GM18499 (cell line): ENCODE measurements around the gene NMRAL1.

ENCODE experiments used
- ATAC-seq: cut with Tn5 transposase; IDR thresholded peaks from one replicate; pipeline ENCODE4 v1.9.1; 2021; ENCODE audit warnings: moderate number of reproducible peaks; ENCODE audit not compliant: insufficient read depth, unreplicated experiment

NMRAL1 gene

DNA sequence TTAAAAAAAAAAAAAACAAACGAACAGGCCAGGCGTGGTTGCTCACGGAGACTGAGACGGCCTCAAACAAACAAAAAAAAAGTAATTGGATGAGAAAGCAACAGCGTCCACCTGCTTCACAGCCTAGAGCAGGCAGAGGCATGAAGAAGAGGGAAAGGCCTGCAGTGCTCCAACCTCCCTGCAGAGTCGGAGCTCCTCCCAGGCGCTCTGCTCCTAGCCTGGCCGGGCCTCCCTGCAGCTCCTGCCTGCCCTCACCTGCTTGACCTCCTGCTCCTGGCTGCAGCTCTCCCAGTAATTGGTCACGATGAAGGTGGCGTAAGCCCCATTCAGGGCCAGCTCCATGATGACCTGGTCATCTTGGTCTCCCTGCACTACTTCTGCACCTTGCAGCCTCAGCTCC, 5.5 kb downstream of the NMRAL1 start:
- ATAC-seq, result no peak

DNA sequence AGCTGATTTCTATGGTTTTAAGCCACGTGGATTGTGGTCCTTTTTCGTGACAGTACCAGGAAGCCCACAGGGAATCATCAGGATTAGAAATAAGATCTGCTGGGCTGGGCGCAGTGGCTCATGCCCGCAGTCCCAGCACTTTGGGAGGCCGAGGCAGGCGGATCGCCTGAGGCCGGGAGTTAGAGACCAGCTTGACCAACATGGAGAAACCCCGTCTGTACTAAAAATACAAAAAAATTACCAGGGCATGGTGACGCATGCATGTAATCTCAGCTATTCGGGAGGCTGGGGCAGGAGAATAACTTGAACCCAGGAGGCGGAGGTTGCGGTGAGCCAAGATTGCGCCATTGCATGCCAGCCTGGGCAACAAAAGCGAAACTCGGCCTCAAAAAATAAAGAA, 6.5 kb downstream of the NMRAL1 start:
- ATAC-seq, result no peak

DNA sequence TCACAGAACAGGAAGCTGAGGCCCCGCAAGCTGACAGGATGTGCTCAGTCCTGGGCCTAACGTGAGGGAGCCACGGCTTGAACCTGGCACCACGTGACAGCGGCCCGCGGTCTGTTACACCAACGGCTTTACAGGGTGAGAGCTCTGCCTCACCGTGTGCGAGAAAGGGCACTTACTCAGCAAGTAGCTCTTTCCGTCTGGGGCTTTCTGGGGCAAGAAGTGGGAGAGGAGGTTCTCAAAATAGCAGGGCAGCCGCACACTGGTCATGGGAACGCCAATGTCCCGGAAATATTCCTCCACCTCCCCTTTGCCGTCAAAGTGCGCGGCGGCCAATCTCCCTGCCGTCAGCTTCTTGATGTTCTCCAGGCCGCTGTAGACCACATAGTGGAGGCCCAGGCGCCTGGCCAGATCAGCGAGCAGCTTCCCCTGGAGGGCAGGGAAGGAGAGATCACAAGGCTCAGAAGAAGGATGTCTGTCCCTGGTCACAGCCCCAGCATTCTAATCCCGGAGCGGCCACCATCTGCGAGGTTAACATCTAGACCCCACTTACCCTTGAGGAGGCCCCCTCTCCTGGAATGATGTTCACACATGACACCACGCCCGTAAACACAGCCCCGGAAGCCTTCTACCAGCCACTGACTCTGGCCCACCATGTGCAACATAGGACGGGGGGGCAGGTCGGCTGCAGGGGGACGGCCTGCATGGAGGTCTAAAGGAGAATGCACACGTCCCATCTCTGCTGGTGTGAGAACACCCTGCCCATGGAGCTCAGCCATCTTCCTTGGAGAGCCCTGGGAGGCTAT, 8.2 kb downstream of the NMRAL1 start:
- no peak for ATAC-seq

DNA sequence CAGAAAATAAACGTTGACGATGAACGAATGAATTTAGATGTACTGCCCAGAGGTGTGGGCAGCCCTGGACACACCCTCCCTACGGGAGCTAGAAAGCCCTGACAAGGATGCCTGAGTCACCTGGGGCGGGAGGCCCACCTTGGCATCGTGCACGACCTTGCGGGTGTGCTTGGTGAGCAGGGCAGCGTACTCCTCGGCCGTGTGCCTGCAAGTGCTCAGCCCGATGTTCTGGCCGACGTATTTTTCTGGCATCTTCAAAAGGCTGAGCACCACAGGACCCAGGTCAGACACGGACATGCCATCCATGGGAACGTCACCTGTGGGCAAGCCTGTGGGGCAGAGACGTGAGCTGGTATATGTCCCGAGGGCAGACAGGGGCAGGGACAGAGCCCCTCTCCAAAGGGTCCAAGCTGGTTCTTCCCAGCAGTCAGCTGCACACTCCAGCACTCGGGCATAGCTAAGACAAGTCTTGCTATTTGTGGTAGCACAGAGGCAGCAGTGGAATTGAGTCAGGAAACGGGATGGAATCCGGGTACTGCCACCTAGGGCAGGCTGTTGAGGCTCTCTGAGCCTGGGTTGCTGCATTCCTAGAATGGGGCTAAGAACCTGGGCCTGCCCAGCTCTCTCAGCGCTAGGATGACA, 10.8 kb downstream of the NMRAL1 start:
- ATAC-seq, result no peak

DNA sequence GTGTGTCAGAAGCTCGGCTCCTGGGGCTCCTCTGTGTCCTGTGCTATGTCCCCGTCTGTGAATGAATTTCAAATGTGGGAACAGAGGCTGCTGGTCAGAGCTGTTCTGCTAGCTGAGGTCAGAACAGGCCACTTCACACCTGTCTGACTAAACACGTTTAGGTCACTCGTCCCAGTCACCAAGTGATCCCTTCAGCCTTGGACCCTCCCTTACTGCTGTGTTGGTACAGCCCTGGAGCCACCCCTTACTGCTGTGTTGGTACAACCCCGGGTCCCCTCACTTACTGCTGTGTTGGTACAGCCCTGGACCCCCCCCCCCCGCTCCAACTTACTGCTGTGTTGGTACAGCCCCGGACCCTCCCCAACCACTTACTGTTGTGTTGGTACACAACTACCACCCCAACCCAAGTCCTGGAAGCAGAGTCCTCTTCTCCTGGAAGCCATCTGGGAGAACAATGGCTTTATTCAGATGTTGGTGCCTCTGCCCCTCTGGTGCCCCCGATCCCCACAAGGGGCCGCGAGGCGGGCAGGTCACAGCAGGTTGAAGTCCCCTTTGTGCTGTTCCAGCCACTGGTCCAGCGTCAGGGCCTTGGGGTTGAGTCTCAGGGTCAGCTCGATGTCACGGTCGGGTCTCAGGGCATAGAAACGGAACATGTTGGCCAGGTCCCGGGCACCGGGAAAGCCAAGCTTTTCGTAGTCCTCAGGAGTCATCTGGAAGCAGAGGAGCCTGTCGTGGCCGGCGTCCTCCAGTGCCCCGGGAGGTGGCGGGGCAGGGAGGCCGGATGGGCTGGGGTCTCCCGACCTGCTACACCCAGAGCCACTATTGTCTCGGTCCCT, 13.0 kb downstream of the NMRAL1 start:
- no peak for ATAC-seq

DNA sequence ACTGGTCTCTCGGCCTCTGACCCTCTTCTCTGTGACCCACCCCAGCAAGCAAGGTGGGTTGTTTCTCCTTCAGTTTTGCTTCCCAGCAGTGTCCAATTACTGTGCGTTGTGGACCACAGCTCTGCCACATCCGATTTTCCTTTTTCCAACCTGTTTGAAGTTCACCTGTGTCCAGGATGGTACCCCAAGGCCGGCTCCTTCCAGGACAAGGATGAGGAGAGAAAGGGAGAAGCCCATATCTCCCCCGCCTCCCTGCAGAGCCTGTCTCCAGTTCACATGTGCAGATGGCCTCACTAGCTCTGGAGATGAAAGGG, 13.5 kb downstream of the NMRAL1 start:
- no peak for ATAC-seq

DNA sequence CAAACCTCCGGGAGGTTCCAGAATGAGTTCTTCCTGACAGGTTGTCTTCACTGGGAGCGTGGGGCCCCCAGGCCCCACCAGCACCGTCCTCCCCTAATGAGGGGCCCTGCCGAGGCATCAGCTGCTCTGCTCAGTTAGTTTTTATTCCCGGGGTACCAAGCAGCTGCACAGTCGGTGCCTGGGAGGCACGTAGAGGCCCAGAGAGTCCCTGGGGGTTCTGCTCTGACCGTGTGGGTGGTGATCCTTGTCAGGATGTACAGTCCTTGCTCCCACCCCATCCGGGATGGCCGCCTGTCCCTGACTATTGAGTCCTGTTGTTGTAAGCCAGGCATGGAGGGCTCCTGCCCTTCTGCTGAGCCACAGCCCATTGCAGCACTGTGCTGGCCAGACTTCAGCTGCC, 18.5 kb downstream of the NMRAL1 start:
- ATAC-seq, result no peak

DNA sequence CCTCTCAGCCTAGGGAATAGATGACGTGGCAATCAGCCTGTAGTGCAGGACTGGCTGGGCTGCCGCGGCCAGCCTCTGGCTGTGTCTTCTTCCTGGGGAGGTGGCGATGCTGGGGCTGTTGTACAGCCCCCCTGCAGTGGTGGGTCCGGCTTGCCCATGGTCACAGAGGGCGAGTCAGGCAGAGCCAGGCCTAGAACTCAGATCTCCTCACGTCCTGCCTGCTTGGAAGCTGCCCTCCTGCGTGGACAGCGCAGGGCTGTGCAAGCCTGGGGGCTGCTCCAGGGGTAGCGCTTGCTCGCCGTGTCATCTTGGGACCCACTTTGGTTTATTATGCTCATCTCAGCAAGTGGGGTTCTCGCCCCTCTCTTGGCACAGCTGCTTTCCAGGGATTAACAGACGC, 19.3 kb downstream of the NMRAL1 start:
- no peak for ATAC-seq

DNA sequence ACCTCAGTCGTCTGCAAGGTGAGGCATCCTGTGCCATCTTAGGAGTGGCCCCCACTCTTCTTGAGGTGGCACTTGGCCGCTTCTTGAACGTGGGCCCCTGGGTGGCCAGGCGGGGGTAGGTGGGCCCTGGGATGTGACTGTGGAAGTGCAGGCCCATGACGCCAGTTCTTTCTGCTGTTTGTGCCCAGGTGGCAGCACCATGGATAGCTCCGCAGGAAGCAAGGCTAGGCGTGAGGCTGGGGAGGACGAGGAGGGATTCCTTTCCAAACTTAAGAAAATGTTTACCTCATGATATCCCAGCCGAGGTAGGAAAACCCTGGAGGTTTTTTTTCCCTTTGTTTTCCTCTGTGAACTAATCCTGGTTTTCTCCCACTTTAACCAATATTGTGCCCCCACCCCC, 19.8 kb downstream of the NMRAL1 start:
- ATAC-seq, result no peak

DNA sequence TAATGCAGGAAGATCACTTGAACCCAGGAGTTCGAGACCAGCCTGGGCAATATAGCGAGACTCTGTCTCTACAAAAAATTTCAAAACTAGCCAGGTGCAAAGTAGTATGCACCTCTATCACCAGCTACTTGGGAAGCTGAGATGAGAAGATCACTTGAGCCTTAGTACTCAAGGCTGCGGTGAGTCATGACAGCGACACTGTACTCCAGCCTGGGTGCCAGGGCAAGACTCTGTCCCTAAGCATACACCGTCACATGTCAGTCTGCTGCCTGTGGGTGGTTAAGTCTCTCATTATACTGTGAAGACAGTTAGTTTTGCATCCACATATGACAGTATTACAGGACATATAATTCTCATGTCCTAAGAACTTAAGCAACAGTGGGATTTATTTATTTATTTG, 21.8 kb downstream of the NMRAL1 start:
- no peak for ATAC-seq

DNA sequence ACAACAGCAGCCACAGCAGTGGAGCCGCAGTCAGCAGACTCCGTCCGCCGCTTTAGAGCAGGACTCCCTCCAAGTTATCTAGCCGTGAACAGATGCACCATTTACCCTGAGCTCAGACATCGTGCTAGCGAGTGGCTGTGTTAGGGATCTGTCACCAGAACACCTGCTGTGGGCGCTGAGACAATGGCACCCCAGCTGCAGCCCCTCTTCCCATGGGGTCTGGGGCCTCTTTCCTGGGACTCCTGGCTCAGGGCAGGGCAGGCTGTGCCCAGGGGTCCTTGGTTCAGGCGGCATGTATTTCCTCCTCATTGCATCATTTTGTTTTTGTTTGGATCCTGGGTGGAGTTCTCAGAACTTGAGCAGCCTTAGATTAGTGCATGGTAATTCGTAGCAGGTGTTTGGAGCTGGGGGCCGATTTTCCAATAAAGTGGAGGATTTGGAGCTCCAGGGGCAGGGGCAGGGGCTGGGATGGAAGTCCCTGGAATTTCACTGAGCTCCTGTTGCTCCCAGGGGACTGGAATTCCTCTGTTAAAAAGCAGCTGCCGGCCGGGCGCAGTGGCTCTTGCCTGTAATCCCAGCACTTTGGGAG, 23.4 kb downstream of the NMRAL1 start:
- ATAC-seq, result no peak

DNA sequence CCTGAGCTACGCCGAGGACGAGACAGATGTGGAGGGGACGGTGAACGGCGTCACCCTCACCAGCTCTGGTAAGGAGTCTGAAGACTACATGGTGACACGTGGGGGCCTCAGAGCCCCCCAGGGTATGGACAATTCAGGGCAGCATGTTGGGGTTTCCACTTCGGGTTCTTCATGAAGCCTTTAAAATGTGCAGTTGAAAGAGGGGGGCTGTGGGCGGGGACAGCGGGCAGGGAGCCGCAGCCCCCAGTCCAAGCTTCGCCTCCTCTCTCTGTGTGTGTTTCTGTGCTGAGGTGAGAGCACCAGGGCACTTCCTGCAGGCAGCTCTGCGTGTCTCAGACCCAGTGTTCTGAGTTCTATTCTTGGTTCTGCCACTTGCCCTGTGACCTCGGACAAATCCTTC, 24.0 kb downstream of the NMRAL1 start:
- no peak for ATAC-seq

DNA sequence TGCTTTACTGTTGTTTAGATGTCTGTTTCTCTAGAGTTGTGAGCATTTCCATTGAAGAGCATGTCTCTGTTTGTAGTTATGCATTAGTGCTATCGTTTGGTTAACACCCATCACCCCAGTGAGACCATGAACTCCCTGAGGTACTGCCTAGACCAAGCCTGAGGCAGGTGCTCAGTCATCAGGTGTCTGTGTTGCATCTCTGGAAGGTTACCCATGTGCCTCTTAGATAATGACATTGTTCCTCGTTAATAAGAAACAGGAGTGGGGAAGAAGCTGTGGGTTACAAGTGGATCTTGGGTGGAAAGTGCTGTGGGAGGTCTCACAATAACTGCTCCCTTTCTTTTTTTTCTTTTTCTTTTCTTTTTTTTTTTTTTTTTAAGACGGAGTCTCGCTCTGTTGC, 30.4 kb downstream of the NMRAL1 start:
- no peak for ATAC-seq

DNA sequence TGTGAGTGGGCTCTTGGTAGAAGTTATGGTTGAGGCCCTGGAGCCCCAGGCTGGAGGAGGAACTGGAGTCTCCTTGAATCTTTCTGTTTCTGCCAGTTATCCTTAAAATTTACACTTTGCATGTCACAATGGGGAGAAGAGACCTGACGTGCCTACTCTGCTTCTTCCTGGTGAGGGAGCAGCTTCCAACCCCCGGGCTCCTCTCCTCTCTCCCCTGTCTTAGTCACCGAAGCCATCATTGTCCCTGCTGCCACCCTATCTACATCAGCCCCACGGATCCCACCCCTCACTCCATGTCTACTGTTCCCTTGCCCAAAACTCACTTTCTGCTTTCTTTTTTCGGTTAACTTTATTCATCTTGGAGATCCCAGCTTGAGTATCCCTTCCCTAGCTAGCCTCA, 31.2 kb downstream of the NMRAL1 start:
- no peak for ATAC-seq

DNA sequence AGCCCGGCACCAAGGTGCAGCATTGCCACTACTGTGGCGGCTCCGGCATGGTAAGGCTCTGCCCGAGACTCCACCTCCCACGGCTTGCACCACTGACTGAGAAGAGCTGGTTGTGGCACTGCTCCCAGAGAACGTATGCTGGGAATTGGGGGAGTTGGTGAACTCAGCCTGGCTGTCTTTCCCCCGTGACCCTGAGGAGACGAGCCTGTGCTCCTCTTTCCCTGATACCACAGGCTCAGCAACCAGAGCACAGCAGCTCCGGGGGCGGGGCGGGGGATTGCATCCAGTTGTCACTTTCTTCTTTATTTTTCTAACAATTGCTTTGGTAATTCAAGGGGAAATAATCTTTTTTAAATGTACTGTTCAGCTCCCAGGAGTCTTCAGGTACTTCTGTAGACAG, 32.1 kb downstream of the NMRAL1 start:
- no peak for ATAC-seq

DNA sequence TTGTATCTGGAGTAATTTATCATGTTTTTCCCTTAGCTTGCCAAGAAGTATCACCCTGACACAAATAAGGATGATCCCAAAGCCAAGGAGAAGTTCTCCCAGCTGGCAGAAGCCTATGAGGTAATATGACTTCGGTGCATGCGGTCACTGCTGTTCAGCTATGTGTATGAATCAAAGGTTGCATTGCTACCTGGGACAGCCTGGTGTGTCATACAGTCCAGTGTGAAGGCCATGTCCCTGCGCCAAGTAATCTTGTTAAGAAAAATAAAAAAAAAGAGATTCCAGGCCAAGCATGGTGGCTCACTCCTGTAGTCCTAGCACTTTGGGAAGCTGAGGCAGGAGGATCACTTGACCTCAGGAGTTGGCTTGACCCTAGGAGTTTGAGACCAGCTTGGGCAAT, 37.1 kb downstream of the NMRAL1 start:
- no peak for ATAC-seq

DNA sequence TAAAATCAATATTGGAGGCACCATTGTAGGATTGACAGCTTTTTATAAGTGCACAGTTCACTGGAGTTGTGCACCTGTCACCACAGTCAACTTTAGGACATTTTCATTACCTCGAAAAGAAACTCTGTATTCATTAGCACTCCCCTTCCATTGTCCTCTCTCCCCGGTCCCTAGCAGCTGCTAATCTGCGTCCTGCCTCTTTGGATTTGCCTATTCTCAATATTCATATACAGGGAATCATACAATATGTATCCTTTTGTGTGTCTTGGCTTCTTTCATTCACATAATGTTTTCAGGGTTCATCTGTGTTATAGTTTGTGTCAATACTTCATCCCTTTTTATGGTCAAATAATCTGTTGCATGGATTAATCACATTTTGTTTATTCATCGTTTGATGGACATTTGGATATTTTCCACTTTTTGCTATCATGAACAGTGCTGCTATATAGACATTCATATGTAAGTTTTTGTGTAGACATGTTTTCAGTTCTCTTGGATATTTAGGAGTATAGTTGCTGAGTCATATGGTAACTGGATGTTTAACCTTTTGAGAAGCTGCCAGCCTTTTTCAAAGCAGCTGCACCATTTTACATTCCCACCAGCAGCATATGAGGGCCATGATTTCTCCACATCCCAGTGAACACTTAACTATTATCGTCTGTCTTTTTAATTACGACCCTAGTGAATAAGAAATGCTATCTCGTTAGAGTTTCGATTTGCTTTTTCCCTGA, 38.9 kb downstream of the NMRAL1 start:
- ATAC-seq, result no peak

DNA sequence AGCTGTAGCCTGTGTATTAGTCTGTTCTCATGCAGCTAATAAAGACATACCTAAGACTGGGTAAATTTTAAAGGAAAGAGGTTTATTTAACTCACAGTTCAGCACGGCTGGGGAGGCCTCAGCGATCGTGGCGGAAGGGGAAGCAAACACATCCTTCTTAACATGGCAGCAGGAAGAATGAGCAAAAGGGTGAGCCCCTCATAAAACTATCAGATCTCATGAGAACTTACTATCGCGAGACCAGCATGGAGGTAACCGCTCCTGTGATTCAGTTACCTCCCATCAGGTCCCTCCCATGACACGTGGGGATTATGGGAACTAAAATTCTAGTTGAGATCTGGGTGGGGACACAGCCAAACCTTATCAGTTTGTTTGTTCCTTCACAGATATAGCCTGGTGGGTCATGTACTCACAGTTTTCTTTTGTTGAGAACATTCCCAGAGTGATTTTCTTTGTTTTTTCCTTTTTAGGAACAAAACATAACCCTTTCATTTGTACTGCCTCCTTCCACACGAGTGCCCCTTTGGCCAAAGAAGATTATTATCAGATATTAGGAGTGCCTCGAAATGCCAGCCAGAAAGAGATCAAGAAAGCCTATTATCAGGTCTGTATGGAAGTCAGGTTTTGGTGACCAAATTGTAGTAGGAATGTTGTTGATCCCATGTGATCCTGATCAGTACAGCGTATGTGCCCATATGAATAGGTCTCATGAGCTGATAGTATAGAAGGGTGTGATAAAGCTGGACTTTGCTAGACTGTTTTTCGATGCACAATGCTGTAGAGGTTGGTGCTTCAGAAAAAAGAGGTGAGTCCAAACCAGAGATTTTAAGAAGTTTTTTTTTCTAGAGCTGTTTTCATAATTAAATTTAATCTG, 40.3 kb downstream of the NMRAL1 start:
- ATAC-seq, result no peak

DNA sequence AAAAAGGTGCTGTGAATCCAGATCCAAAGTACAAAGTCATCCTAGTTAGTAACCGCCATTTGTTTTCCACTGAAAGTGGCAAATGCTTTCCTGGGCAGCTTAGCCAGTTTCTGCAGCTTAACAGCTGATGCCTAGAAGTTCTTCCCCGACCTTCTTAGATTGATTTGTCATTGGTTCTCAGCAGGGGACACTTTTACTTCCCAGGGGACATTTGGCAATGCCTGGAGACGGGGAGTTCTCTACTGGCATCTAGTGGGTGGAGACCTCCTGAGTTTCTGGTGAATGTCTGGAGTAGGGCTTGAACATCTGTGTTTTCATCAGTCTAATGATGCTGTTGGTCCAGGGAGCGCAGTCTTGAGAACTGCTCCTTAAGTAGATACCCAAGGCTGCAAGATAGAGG, 41.2 kb downstream of the NMRAL1 start:
- ATAC-seq, result no peak

DNA sequence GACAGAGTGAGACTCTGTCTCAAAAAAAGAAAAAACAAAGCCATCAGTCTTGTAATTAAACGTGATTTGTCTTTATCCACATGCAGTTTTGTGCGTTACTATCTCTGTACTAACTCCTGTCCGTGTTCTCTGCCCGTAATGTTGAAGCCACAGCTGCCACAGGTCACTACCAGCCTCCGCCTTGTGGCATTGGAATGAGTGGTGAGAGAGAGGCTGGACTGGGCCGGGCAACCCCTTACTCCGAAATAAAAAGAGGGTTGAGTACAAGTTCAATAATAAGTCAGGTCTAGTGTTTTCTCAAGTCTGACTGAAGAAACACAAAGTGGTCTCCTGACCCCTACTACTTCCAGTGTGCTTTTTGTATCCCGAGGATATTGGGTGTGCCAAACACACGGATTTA, 43.4 kb downstream of the NMRAL1 start:
- ATAC-seq, result no peak
